GM19328 (cell line): Measurements from ENCODE around the gene APBA1.
"Not testable (repeated sequence)": the region's sequence is repeated elsewhere in the genome, so short reads cannot be mapped to it uniquely, and the experiment has no call there.

Source experiments
- ATAC-seq: cut with Tn5 transposase; IDR thresholded peaks from one replicate; pipeline ENCODE4 v1.9.1; 2021; ENCODE audit warnings: mild to moderate bottlenecking, moderate library complexity; ENCODE audit not compliant: unreplicated experiment

APBA1 gene

DNA sequence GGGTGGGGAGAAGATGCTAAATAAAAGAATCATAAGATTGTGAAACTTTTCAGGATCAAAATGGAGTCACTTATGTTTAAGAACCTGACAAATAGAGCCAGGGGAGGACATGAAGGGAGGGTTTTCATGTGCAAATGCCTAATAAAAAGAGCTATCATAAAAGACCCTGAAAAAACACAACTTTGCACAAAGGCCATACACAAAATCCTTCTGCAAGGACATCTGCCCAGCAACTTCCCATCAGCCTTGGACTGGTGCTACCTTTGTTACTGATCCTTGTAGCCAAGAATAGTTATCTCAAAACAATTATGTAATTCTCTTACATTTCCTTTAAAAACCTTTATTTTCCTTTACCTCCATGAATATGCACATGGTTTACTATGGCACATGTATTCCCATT, 63.0 kb downstream of the APBA1 start:
- no peak for ATAC-seq

DNA sequence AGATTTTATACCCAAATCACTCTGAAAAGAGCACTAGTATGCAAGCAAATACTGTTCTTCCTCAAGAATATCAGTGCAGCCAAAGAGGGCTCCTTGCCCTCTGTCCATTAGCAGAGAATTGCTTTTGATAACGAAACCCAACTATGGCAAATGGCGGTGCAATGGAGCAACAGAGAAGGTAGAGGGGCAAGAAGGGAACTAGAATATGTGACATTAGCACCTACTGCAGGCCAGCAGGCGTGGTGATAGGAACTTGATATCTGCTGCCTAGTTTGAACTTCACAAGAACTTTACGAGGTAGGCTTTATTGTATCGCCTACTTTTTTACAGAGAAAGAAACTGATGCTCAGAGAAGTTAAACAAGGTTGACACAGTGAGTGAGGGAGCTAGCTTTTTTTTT, 66.1 kb downstream of the APBA1 start:
- ATAC-seq, result no peak

DNA sequence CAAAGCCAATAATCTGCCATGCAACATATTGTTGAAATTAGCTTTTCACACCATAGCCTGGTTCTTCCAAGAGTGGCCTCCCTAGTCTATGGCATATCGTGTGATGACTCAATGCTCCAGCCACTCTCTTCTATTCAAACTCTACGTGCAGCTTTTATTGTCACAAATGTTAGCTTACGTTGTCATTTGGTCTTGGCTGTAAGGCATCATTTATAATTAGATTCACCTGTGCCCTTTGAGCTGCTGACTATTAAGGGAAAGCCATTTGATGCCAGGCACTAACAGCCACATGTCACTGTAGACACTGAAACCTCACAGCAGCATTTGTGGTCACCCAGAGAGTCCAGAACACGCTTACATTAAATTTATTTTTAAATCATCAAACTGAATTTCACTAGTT, 66.8 kb downstream of the APBA1 start:
- no peak for ATAC-seq

DNA sequence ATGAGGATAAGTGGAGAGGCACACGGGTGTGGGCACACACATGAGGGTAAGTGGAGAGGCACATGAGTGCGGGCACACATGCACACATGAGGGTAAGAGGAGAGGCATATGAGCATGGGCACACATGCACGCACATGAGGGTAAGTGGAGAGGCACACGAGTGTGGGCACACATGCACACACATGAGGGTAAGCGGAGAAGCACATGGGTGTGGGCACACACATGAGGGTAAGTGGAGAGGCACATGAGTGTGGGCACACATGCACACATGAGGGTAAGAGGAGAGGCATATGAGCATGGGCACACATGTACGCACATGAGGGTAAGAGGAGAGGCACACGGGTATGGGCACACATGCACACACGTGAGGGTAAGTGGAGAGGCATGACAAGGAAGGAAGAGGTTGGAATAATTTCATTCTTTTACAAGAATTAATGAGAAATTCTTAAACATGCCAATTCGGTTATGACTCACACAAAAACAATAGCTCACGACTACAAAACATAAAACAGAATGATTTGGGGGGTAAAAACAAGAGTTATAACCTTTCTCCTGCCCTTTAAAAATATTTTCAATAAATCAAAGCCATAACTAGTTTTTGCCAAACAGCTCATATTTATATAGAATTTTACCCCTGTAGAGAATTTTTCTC, 67.5 kb downstream of the APBA1 start:
- ATAC-seq, result no peak

DNA sequence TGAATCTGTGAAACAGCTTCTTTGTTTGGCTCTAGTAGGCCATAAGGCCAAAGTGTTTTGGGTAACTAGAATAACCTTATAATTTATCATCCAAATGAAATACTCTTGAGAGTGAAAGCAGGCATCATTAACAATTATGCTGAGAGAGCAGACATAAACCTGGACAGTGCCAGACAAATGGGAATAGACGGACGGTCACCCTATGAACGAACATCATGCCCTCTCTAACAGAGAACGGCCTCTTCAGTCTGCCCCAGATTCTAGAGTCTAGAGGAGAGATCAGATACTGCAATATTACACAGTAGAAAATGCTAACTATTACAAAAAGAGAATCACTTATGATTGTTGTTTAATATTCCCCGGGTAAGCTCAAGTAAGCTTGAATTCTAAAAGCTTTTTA, 68.5 kb downstream of the APBA1 start:
- no peak for ATAC-seq

DNA sequence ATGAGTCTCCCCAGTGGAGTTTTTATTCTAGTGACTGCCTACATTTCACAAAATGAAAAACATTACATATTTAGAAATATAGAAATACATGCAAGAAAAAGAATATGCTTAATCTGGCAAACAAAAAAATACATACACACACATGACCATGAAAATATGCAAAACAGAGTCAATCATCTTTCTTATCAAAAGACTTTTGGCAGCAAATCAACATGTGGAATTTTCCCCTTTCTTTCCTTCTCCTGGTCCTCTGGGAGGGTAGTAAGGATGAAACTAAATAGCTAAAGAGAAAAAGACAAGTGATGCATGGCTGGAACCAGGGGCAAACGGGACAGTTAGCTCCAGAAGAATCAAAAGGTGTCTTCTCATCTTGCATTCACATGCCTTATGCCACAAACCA, 69.4 kb downstream of the APBA1 start:
- ATAC-seq, result no peak

DNA sequence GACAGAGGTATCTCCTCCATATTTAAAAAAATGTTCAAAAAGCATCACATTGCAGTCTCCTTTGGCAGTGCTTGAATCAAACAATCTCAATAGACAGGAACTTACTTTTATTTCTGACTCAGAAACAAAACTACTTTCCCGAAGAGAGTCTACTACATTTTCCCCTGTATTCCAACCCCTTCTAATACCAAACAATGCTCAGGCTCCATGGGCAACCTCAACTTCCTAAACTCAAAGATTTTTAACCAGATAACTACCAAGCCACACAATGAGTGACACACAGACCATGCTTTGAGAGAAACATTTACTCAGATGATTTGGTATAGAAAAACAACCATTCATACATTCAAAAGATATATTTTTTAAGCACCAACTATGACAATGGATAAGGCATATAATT, 70.5 kb downstream of the APBA1 start:
- no peak for ATAC-seq

DNA sequence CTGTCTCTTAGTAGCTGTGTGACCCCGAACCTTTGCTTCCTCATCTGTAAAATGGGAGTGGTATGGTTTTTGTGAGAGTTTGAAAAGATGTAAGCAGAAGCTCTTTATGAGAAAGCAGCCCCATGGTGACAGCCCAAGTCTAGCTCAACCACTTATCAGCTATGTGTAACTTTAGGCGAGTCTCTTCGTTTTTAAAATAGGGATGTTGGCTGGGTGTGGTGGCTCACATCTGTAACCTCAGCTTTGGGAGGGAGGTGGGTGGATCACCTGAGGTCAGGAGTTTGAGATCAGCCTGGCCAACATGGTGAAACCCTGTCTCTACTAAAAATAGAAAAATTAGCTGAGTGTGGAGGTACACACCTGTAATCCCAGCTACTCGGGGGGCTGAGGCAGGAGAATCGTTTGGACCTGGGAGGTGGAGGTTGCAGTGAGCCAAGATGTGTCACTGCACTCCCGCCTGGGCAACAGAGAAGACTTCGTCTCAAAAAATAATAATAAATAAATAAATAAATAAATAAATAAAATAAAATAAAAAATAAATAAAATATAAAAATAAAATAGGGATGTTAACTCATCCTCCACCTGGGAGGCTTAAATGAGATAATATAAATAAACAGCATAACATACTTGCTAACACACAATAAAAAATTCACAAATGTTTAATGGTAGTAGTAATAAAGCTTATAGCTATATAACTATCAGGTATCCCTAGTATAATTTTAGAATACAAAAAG, 71.7 kb downstream of the APBA1 start:
- ATAC-seq, result no peak

DNA sequence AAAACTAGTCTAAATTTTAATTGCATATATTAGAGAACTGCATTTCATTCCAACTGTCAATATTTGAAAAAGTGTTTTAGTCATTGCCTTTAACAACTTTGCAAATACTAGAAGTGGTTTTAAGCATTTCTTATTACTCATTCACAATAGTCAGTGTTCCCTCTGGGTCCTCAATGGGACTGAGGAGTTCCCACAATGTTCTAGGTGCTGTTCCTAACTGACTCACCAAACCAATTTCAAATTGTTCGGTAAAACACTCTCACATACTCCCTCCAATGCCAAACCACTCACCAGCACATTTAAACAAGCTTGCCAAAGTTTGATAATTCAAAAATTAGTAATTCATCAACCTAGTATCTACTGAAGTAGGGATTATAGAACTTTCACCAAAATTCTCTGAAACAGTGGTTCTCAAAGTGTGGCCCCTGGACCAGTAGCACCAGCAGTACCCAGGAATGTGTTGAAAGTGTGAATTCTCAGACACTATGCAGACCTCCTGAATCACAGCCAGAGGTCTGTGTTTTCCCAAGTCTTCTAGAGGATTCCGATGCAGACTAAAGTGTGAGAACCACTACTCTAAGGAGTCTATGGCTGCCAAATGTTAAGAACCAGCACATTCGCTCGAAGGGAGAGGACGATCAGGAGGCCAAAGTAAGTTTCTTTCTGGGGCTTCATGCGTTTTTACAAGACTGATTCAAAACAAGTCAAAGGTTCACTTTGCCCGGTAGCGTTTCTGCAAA, 72.8 kb downstream of the APBA1 start:
- ATAC-seq, result no peak

DNA sequence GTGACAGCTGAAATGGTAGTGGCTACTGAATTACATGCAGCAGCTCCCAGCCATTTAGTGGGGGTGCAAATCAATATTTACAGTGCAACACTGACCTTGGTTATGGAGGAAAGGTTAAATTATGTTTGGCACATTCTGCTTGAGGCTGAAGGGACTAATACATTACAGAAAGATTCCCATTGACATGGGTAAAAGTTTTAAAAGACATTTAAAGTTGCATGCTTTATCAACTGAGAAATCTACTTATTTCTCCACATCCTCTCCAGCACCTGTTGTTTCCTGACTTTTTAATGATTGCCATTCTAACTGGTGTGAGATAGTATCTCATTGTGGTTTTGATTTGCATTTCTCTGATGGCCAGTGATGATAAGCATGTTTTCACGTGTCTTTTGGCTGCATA, 75.3 kb downstream of the APBA1 start:
- not testable (repeated sequence) for ATAC-seq

DNA sequence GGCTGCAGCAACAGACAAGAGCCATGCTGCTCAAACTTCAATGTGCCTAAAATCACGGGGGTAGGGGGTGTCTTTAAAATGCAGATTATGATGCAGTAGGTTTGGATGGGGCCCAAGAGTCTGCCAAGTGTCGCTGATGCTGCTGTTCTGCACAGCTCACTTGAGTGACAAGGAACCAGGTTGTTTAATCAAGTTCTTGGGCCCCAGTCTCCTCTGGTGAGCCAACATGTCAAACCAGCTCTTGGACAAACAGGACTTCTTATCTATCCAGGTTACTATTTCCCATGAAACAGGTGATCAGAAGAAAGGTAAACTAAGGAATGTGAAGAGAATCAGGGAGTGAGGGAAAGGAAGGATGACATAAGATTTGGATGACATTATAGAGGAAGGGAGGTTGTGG, 78.0 kb downstream of the APBA1 start:
- no peak for ATAC-seq

DNA sequence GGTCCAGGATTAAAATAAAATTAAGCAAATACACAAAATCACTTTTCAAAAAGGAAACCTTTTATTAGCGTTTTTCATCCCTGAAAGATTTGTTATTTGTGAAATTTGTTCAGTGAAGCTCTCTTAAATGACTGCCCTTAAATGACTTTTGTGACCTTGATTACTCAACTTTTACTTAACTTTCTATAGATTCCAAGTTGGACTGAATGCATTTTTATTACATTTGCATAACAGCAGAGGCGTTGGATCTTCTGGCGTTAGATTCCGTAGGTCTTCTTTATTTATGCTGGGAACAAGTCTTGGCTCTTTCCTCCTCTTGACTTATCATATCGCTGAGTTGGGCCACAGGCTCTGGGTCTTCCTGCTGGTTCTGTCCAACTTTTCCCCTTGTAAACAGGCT, 78.4 kb downstream of the APBA1 start:
- ATAC-seq, result no peak

DNA sequence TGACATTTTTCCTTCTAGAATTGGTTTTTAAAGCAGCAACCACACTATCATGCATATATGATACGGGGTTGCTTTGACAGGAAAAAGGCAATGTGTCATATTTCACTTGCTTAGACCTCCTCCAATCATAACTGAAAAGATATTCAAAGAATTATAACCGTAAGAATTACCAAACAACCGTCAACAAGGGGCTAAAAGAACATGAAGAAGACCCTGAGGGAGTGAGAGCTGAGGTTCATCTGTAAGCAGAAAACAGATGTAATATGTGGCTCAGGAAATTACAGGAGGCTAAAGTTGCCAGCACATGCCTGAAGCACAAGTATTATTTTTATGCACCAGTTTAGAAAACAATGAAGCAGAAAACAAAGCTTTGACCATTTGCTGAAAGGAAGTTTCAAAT, 78.9 kb downstream of the APBA1 start:
- ATAC-seq, result no peak

DNA sequence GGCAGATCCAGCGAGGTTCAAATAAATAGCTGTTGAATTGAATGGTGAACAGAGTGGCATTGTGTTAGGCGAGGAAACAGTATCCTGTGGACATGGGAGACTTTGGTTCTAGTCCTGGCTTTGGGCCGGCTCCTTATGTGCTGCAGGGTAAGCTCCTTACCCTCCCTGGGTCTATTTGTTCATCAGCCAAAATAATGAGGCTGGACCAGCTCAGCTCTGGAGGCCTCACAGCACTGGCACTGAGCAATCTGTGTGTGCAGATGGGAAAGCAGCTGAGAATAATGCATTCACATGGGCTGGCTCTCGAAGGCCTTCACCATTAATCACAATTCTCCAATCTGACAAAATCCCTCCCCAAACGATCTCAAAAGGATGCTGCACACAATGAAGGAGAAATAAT, 81.9 kb downstream of the APBA1 start:
- ATAC-seq, result no peak

DNA sequence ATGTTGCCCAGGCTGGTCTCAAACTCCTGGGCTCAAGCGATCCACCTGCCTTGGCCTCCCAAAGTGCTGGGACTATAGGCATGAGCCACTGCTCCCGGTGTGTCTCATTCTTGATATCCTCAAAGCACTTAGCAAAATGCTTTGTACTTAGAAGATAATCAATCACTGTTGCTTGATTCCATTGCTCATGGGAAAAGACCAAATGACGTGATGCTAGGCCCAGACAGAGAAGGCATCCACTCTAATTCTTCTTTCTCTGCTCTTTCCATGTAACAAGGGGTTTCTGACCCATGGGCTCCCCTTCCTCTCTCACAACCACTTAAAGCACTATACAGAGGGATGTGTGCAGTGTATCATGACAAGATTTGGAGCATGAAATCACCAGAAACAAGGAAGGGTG, 83.0 kb downstream of the APBA1 start:
- ATAC-seq, result no peak

DNA sequence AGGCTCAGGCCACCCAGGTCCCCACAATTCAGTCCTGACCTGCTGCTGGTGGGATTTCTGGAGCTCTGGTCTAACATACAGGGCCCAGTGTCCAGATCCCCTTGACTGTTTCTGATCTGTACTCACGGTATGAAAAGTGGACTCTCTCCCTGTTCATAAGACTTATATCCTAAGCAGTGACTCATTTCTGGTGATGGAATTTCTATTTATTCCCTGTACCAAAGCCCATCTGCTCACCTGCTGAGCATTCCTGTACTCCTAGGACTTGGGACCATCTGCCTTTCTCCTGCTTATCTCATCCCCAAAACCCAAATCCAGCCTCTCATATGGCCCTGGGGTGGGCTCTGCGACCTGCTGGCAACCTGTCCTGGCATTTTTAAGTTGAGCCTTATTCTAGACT, 86.6 kb downstream of the APBA1 start:
- ATAC-seq, result no peak

DNA sequence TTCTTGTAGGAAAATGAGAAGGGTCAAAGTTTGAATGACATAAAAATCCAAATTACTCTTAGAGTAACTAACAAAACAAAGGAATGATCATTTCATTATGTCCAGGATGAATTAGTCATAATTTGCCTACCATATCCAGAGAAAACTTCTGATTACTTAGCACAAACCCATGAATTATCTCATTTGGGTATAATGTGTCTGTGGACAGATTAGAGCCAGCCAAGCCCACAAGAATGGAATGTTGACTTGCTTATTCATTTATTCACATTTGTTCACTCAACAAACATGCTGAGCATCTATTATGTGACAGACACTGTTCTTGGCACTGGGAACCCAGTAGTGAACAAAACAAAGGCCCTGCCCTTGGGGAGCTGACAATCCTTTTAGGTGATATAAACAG, 87.4 kb downstream of the APBA1 start:
- no peak for ATAC-seq

DNA sequence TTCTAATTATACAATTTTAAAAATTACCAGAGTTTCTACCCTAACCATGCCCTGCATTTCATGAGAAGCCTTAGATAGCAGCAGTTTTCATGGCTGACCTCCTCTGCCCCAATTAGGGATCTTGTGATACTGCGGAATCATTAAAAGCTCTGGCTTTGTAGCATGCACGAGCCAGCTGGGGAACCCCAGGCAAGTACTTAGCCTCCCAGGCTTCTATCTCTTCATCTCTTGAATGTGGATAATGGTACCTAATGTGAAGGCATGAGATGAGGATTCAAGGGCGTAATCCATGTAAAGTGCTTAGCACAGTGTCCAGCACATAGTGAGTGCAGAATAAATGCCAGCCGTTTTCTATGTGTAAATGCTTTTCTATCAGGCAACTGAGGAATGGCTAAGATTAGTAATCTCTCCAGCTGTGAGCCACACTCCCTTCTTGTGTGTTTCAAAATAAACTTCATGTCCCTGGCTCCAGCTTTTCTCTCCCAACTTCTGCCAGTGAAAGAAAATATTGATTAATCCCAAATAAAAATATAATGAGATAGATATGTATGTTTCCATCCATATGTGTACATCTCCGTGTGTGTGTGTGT, 88.4 kb downstream of the APBA1 start:
- no peak for ATAC-seq

DNA sequence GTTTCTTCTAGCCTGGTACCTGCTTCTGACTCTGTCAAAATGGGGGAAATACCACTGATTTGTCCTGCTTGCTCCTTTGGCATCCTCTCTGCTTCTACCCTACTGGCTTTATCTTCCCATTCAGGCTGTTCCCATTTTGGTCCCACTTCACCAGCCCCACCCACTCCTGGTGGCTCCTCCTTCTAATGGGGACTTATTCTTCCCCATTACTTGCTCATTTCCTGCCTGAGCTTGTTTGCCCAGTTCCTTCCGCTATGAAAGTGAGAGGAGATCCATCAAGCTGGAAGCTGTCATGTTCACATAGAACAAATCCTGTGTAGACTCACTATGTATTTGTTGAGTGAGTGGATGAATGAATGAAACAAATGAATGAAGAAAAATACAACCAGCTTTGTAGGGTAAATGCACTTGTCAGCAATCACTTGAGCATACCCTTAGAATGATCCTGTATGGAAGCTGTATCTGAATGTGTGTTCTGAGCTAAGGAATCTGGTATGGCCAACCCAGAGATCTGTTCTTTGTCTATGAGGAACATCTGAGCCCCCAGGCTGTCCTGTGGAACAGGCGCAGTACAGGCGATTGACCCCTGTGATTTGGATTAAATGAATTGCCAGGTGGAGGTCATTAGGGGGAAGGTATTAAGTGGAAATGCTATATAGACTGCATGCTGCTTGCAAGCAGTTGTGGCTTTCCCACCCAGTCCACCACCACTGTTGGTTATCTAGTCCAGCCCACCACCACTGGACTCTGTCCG, 89.5 kb downstream of the APBA1 start:
- no peak for ATAC-seq

DNA sequence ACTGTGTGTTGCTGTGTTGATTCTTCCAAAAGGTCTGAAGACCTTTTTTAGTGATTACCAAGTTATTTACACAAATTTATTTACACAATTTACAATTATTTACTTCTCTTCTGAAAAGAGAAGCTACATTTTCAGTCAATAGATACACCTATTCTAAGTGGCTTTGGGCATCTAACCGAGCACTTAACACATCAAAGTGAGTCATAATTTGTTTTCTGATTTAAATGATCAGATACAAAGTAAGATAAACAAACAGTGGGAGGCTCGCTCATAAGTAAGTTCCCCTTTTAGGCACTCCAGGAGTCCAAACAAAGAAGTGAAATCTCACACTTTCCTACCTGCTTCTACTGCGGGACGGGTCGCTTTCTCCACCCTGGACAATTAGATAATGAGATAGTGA, 90.2 kb downstream of the APBA1 start:
- no peak for ATAC-seq

DNA sequence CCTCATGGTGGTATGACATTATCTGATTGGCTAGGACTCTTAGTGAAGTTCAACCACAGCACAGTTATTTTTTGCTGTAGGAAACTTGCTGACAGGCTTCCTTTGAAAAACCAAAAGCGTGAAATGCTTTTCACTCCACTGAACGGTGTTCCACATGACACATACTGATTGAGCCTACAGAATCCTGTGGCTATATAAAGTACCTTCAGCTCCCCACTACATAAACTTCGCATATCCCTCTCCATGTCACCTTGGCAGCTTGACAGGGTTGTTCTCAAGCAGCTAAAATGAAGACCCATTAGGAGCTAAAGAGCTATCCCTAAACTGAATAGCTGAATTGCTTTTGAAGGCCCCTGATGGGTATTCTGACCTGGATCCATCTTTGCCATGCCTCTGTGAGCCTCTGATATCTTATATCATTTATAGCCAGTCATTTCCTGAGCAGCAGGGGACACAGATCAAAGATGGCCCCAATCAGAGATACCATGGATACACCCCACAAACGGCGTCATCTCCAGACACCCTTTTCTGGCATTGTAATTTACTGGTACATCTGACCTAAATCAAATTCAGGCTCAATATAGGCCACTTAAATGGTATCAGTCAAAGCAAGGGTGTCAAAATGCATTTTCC, 91.5 kb downstream of the APBA1 start:
- ATAC-seq, result no peak
